OCI-LY1 (cell line): Measurements from ENCODE around the gene RPL18.

Experiments used
- EZH2 ChIP-seq: fragments of 200-600 bp; sonication (generic), shearing (Covaris generic); IDR thresholded peaks from 2 replicates; pipeline ENCODE4 v1.8.0; 2017; ENCODE audit warnings: borderline replicate concordance, mixed run types, mild to moderate bottlenecking, antibody characterized with exemption, low read length, moderate library complexity, mixed read lengths
- TF ChIP-seq, protein P1 (sequence below): fragments of 200-600 bp; sonication (generic), shearing (Covaris generic); IDR thresholded peaks from 2 replicates; pipeline ENCODE4 v1.5.1; 2017; ENCODE audit warnings: mild to moderate bottlenecking, antibody characterized with exemption, low read length, moderate library complexity, mixed read lengths

GRCh38 chr19:48645620-48646000, 26.6 kb upstream of the RPL18 start:
- TF ChIP-seq, protein P1, sequence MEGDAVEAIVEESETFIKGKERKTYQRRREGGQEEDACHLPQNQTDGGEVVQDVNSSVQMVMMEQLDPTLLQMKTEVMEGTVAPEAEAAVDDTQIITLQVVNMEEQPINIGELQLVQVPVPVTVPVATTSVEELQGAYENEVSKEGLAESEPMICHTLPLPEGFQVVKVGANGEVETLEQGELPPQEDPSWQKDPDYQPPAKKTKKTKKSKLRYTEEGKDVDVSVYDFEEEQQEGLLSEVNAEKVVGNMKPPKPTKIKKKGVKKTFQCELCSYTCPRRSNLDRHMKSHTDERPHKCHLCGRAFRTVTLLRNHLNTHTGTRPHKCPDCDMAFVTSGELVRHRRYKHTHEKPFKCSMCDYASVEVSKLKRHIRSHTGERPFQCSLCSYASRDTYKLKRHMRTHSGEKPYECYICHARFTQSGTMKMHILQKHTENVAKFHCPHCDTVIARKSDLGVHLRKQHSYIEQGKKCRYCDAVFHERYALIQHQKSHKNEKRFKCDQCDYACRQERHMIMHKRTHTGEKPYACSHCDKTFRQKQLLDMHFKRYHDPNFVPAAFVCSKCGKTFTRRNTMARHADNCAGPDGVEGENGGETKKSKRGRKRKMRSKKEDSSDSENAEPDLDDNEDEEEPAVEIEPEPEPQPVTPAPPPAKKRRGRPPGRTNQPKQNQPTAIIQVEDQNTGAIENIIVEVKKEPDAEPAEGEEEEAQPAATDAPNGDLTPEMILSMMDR, result no peak
- no peak for TF ChIP-seq EZH2
